A549 (cell line): Measurements from ENCODE around the gene PBX2.

Source experiments
- CHD2 ChIP-seq: fragments of 150-350 bp; IDR thresholded peaks from 2 replicates; pipeline ENCODE4 v1.6.1; 2014; ENCODE audit warnings: low read length; ENCODE audit not compliant: partially characterized antibody
- CTCF ChIP-seq: fragments of >200 bp; sonication (Bioruptor Twin); formaldehyde crosslinking; IDR thresholded peaks from 3 replicates; pipeline ENCODE4 v1.5.1; 2016
- HMGXB4 ChIP-seq: fragments of 250-450 bp; sonication (Bioruptor Pico); IDR thresholded peaks from 2 replicates; pipeline ENCODE4 v1.5.0; 2021; ENCODE audit warnings: mild to moderate bottlenecking, moderate library complexity, borderline replicate concordance
- MYC ChIP-seq: IDR thresholded peaks from 2 replicates; pipeline ENCODE4 v1.6.1; 2012; ENCODE audit warnings: mild to moderate bottlenecking, inconsistent platforms, low read length, improper control_type of control experiment, borderline replicate concordance
- PBX3 ChIP-seq: IDR thresholded peaks from 2 replicates; pipeline ENCODE4 v1.6.1; 2012
- RFX5 ChIP-seq: fragments of 450-650 bp; IDR thresholded peaks from 2 replicates; pipeline ENCODE4 v1.7.1; 2014; ENCODE audit warnings: antibody characterized with exemption, mild to moderate bottlenecking, moderate library complexity

GRCh38 chr6:32216998-32217397 lies 27.0 kb upstream of the PBX2 start:
- TF ChIP-seq RFX5 = no peak
- TF ChIP-seq CTCF = no peak
- TF ChIP-seq PBX3 = no peak
- no peak for TF ChIP-seq MYC
- no peak for TF ChIP-seq HMGXB4 (CRISPR knock-in tag)
- no peak for TF ChIP-seq CHD2
